ENCODE data around the gene PKP4.

DNA sequence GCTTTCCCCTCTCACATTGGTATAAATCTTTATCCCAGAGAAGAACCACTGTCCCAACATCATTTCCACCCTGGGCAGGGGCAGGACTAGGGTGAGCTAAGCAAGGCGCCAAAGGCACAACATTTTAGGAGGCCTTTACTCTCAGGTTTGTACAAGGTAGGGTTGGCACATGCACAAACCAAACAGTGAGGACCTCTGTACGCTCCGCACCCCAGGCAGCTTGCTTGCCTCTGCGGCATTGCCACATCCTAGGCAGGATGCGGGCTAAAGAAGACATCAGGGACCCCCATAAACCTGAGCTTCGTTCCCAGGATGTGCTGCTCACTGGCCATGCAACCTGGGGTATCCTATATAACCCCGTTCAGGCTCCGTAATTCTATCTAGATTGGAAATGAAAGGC, 210.2 kb downstream of the PKP4 start:
- TF ChIP-seq, protein P1, sequence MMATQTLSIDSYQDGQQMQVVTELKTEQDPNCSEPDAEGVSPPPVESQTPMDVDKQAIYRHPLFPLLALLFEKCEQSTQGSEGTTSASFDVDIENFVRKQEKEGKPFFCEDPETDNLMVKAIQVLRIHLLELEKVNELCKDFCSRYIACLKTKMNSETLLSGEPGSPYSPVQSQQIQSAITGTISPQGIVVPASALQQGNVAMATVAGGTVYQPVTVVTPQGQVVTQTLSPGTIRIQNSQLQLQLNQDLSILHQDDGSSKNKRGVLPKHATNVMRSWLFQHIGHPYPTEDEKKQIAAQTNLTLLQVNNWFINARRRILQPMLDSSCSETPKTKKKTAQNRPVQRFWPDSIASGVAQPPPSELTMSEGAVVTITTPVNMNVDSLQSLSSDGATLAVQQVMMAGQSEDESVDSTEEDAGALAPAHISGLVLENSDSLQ (IDR thresholded peaks at IDR 0.05), result no peak
- no peak for TF ChIP-seq GATAD2A (IDR thresholded peaks at IDR 0.05)
- TF ChIP-seq RAD21 (CRISPR knock-in tag; conservative IDR thresholded peaks at IDR 0.05 in 1 of 2, IDR thresholded peaks at IDR 0.05 in 1 of 2), result no peak
- no peak for TF ChIP-seq ZFPM2 (CRISPR knock-in tag; IDR thresholded peaks at IDR 0.05)
